ENCODE measurements around the gene PAIP2. TPM values are rescaled to one million over a fixed set of nuclear protein-coding genes. Genes with fewer than 3 reads are reported as not detected.

The PAIP2 gene
- total and polyA plus RNA-seq, 4 donors: 77.6 to 154 (median 92.2) TPM

DNA sequence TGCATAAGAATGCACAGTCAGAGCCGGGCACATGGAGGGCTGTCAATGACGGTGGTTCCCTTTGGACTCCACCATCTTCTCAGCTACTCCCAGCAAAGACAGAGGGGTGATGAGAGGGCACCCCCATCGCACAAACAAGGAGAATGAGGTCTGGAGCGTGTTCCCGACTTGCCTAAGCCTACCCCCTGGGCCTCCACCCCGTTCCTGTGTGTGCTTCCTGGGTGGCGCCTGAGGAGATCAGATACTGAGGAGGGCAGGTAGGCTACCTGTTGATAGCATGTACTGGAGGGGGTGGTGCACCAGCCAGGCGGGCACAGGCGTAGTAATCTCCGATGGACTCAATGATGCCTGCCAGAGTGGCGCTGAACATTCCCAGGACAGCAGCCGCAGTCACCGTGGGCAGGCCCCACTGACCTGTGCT, 37.3 kb downstream of the PAIP2 start:
- ATAC-seq (ENCODE audit: low FRiP score) (no peak), DNase-seq (peak in 1 of 2 donors; percentile 67)
- H3K4me1 ChIP-seq (ENCODE audit: control insufficient read depth in 1 of 2, insufficient read depth in 2 of 2, low read length in 2 of 2): no peaks in the 10 kb centered on the region
- no peaks in the 10 kb centered on the region for H3K27me3 ChIP-seq (ENCODE audit: control insufficient read depth in 1 of 2, insufficient read depth in 2 of 2, low read length in 1 of 2)
- no peak overlapping the region for H3K4me3 ChIP-seq (ENCODE audit: low read length in 2 of 2)
- intact Hi-C loops (cut with DNase I): no loop called here
- H3K27ac ChIP-seq (ENCODE audit: low read depth in 1 of 2, low read length in 2 of 2): no peak overlapping the region
- 85% methylated on average over 13 of the region's 13 CpGs for WGBS, 2 donors
- peaks cover 0 to 2% of the 10 kb centered on the region in 2 donors for H3K36me3 ChIP-seq (ENCODE audit: control insufficient read depth in 1 of 2, insufficient read depth in 2 of 2, low read length in 1 of 2)
- H3K9me3 ChIP-seq (ENCODE audit: control insufficient read depth, low read length): no peaks in the 10 kb centered on the region

DNA sequence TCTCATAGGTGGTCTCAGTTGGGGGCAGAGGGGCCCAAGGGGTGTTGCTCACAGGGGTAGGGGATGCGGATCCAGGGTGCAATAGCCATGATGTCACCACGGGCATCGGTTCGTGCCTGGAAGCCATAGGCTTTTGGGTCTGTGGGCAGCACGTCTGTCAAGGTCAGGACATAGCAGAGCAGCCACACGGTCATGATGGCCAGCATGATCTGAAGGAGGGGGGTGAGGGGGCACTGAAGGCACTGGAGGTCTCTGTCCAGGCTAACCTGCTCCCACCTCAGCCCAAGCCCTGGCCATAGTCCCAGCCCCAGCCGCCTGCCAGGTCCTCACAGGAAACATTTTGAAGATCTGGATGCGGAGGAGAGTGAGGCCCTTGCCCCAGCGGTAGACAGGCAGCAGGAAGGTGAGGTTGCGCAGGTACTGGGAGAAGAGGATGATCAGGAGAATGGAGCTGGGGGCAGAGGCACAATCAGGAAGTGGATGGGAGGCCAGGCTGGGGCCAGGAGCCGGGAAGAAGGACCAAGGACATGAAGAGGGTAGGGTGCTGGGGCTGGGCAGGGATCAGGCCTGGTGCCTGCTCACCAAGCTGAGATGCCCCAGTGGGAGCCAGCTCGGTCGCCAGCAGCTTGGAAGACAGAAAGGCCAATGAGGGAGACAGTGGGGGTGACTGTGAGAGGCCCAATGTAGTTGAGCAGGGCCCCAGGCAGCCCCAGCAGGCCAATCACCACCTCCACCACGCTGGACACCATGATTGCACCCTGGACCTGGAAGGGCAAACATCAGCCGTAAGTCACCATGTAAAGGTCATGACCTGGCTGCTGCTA, 38.2 kb downstream of the PAIP2 start:
- Histone ChIP-seq H3K4me1 (ENCODE audit: control insufficient read depth in 1 of 2, insufficient read depth in 2 of 2, low read length in 2 of 2) (no peaks in the 10 kb centered on the region), H3K27ac (ENCODE audit: low read depth in 1 of 2, low read length in 2 of 2) (no peak overlapping the region), H3K4me3 (ENCODE audit: low read length in 2 of 2) (no peak overlapping the region), H3K36me3 (ENCODE audit: control insufficient read depth in 1 of 2, insufficient read depth in 2 of 2, low read length in 1 of 2) (no peaks in the 10 kb centered on the region), H3K9me3 (ENCODE audit: control insufficient read depth, low read length) (no peaks in the 10 kb centered on the region), H3K27me3 (ENCODE audit: control insufficient read depth in 1 of 2, insufficient read depth in 2 of 2, low read length in 1 of 2) (no peaks in the 10 kb centered on the region)
- 87% methylated on average over 15 of the region's 15 CpGs for WGBS, 2 donors
- DNase-seq: peak in 1 of 2 donors; percentile 27
- ATAC-seq (ENCODE audit: low FRiP score): no peak
- intact Hi-C loops (cut with DNase I): no loop called here

DNA sequence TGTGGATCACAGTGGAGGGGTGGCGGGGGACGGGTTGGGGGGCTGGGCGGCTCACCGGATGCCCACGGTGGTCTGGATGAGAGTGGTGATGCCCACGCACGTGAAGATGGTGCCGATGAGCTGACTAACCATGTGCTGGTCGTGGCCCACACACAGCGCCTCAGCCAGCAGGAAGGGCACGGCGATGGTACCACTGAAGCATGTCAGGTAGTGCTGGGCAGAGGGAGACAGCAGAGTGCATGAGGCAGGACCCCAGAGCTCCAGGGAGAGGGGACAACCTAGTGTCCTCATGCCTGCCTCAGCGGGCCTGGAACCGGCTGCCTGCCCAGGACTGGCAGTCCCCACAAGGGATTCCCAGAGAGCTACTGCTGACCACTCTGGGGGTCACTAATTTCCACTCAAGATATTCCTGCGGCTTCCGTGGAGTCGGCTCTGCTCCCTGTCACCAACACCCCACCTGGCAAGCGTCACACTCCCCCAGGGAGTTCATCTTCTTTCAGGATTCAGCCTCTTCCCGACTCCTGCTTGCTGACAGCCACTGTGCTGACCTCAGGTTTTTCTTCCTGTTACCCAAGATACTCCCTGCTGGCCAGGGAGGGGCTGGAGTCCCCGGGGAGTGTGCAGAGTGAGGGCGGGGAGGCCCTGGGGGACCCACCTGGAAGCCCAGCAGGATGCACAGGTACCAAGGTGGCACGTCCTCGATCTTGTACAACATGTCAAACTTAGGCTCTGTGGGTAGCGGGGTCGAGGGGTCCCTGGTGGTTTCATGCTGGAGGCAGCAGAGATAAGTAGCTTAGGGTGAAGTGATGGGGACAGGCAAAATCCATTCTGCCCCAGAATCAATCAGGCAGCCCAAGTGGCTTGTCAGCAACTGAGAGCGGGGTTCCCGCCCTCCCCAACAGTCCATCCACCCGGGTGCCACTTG, 40.4 kb downstream of the PAIP2 start:
- H3K27ac ChIP-seq (ENCODE audit: low read depth in 1 of 2, low read length in 2 of 2): no peak overlapping the region
- WGBS, 2 donors: 88 to 90% methylated on average over 28 of the region's 28 CpGs
- DNase-seq (peak in 1 of 2 donors; percentile 33), ATAC-seq (ENCODE audit: low FRiP score) (no peak)
- no peaks in the 10 kb centered on the region for H3K36me3 ChIP-seq (ENCODE audit: control insufficient read depth in 1 of 2, insufficient read depth in 2 of 2, low read length in 1 of 2)
- no peaks in the 10 kb centered on the region for H3K9me3 ChIP-seq (ENCODE audit: control insufficient read depth, low read length)
- H3K27me3 ChIP-seq (ENCODE audit: control insufficient read depth in 1 of 2, insufficient read depth in 2 of 2, low read length in 1 of 2): no peaks in the 10 kb centered on the region
- intact Hi-C loops (cut with DNase I): no loop called here
- H3K4me1 ChIP-seq (ENCODE audit: control insufficient read depth in 1 of 2, insufficient read depth in 2 of 2, low read length in 2 of 2): no peaks in the 10 kb centered on the region
- no peak overlapping the region for H3K4me3 ChIP-seq (ENCODE audit: low read length in 2 of 2)

DNA sequence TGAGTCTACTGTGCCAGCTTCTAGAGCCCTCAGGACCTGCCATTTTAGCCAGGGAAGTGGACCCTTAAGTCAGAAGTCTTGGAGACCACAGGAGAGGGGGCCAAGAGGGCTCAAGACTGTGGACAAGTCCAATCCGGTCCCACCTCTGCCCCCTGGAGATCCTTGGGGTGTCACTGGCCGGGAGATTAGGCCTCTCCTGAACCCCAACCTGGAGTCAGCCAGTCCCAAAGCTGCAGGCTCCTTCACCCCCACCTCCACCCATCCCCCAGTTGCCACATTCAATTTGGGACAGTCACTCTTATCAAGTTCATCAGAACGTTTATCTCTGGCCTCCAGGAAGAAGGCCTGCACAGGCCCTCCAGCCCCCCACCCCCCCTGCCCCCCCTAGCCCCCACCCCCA, 41.2 kb downstream of the PAIP2 start:
- H3K27me3 ChIP-seq (ENCODE audit: control insufficient read depth in 1 of 2, insufficient read depth in 2 of 2, low read length in 1 of 2): no peaks in the 10 kb centered on the region
- no peak for DNase-seq
- no peaks in the 10 kb centered on the region for H3K4me1 ChIP-seq (ENCODE audit: control insufficient read depth in 1 of 2, insufficient read depth in 2 of 2, low read length in 2 of 2)
- H3K36me3 ChIP-seq (ENCODE audit: control insufficient read depth in 1 of 2, insufficient read depth in 2 of 2, low read length in 1 of 2): no peaks in the 10 kb centered on the region
- H3K27ac ChIP-seq (ENCODE audit: low read depth in 1 of 2, low read length in 2 of 2): no peak overlapping the region
- ATAC-seq (ENCODE audit: low FRiP score): no peak
- H3K4me3 ChIP-seq (ENCODE audit: low read length in 2 of 2): no peak overlapping the region
- no peaks in the 10 kb centered on the region for H3K9me3 ChIP-seq (ENCODE audit: control insufficient read depth, low read length)
- intact Hi-C loops (cut with DNase I): no loop called here
- 58 to 61% methylated on average over 3 of the region's 3 CpGs for WGBS, 2 donors

DNA sequence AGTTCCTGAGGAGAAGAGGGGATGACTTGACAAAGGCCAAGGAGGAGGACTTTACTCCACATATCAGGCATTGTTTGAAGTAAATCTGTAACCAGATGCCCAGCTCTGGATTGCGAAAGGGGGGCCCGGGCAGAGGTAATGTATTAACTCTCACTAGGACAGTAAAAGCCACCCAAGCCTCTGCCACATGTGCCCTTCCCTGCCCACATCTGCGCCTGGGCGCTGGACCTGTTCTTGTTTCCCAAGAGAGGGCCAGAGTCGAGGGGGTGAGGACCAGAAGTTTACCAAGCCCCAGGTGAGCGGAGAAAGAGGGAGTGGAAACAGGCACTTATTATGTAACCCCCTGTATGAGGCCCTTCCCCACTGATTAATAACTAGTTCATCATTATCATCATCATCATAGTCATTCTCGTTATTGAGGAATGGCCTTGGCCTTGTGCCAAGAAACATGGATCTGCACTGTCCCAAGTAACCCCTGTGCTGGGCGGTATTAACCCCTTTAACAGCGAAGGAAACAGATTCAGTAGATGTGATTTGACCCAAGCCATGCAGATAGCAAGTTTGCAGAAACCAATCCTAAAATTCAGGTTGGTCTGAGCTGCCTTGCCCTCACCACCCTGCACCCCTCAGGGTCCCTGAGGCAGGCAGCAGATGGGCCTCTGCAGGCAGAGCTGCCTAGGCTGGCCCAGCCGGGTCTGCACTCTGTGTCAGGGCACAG, 41.8 kb downstream of the PAIP2 start, which contains the start of gene SLC23A1:
Gene SLC23A1 (minus strand): TSS at position 23 of the 718 bp plus-strand sequence. CDS start 44 bp downstream, outside the sequence.
- Histone ChIP-seq H3K4me1 (ENCODE audit: control insufficient read depth in 1 of 2, insufficient read depth in 2 of 2, low read length in 2 of 2) (no peaks in the 10 kb centered on the region), H3K27ac (ENCODE audit: low read depth in 1 of 2, low read length in 2 of 2) (no peak within 1 kb of the TSS), H3K27me3 (ENCODE audit: control insufficient read depth in 1 of 2, insufficient read depth in 2 of 2, low read length in 1 of 2) (no peaks in the 10 kb centered on the region), H3K36me3 (ENCODE audit: control insufficient read depth in 1 of 2, insufficient read depth in 2 of 2, low read length in 1 of 2) (no peaks in the 10 kb centered on the region), H3K9me3 (ENCODE audit: control insufficient read depth, low read length) (no peaks in the 10 kb centered on the region), H3K4me3 (ENCODE audit: low read length in 2 of 2) (no peak within 1 kb of the TSS)
- ATAC-seq (ENCODE audit: low FRiP score) (no peak), DNase-seq (peak in 1 of 2 donors; percentile 38)
- intact Hi-C loops (cut with DNase I): no loop called here
- 77 to 79% methylated on average over 10 of the region's 10 CpGs for WGBS, 2 donors

DNA sequence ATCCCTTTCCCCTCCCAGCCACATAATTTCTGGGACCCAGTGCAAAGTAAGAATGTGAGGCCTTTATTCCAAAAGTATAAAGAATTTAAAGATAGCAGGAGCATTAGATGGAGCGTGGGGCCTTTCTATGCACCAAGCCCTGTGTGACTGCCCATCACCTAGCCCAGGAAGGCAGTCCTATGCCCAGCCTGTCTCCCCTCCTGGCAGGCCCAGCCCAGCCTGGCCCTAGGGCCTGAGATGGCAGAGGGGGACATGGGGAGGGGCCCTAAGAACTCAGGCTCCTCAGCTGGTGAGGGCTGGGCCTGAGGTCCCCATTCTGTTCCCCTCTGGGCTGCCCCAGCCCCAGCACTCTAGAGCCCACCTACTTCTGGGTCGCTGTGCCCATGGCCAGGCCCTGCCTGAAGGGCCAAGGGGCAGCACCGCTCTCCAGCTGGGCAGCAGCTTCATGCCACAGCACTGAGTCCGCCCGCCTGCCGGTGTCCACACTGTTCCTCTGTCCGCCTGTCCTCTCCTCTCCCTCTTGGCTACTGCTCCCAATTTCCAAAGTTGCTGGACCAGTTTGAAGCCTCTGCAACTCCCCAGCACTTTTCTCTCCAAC, 42.4 kb downstream of the PAIP2 start:
- Histone ChIP-seq H3K27me3 (ENCODE audit: control insufficient read depth in 1 of 2, insufficient read depth in 2 of 2, low read length in 1 of 2) (no peaks in the 10 kb centered on the region), H3K4me1 (ENCODE audit: control insufficient read depth in 1 of 2, insufficient read depth in 2 of 2, low read length in 2 of 2) (no peaks in the 10 kb centered on the region), H3K9me3 (ENCODE audit: control insufficient read depth, low read length) (no peaks in the 10 kb centered on the region)

DNA sequence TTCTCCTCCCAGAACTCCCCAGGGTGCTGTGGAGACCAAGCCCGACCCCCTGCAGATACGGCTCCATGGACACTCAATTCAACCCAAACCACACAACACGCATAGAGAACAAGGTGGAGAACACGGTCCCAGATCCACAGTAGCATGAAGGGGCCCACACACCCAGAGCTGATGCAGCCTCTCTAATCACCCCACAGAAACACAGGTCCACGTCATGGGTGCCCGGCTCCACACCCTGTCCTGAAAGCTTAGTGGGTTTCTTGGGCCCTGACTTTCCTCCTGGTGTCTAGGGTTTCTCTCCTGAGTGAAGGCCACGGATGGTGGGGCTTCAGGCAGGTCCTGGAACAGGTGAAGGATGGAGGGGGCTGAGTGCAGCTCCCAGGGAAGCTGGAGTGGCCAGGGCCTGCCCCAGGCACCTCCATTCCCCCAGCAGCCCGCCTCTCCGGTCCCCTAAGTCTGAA, 43.0 kb downstream of the PAIP2 start:
- no peaks in the 10 kb centered on the region for H3K27me3 ChIP-seq (ENCODE audit: control insufficient read depth in 1 of 2, insufficient read depth in 2 of 2, low read length in 1 of 2)
- no peaks in the 10 kb centered on the region for H3K9me3 ChIP-seq (ENCODE audit: control insufficient read depth, low read length)
- no peak overlapping the region for H3K4me3 ChIP-seq (ENCODE audit: low read length in 2 of 2)
- no peaks in the 10 kb centered on the region for H3K4me1 ChIP-seq (ENCODE audit: control insufficient read depth in 1 of 2, insufficient read depth in 2 of 2, low read length in 2 of 2)
- DNase-seq (no peak), ATAC-seq (ENCODE audit: low FRiP score) (no peak)
- H3K36me3 ChIP-seq (ENCODE audit: control insufficient read depth in 1 of 2, insufficient read depth in 2 of 2, low read length in 1 of 2): no peaks in the 10 kb centered on the region
- intact Hi-C loops (cut with DNase I): no loop called here
- WGBS, 2 donors: 88% methylated on average over 9 of the region's 9 CpGs
- H3K27ac ChIP-seq (ENCODE audit: low read depth in 1 of 2, low read length in 2 of 2): no peak overlapping the region

More for the DNA sequence above, 42.4 kb downstream of the PAIP2 start:
- WGBS, 2 donors: 88 to 96% methylated on average over 7 of the region's 7 CpGs
- H3K27ac ChIP-seq (ENCODE audit: low read depth in 1 of 2, low read length in 2 of 2): no peak overlapping the region
- no peak overlapping the region for H3K4me3 ChIP-seq (ENCODE audit: low read length in 2 of 2)
- DNase-seq (peak in 1 of 2 donors; percentile 31), ATAC-seq (ENCODE audit: low FRiP score) (no peak)
- intact Hi-C loops (cut with DNase I): no loop called here
- H3K36me3 ChIP-seq (ENCODE audit: control insufficient read depth in 1 of 2, insufficient read depth in 2 of 2, low read length in 1 of 2): no peaks in the 10 kb centered on the region
